GM18511 (cell line): ENCODE data around the gene FOSL2.

Experiments used
- ATAC-seq: cut with Tn5 transposase; IDR thresholded peaks from one replicate; pipeline ENCODE4 v1.9.1; 2021; ENCODE audit warnings: mild to moderate bottlenecking, moderate library complexity; ENCODE audit not compliant: unreplicated experiment

FOSL2 gene

GRCh38 chr2:28429636-28430376, 37.1 kb downstream of the FOSL2 start:
- no peak for ATAC-seq

- ATAC-seq = no peak
Measured at GRCh38 chr2:28430377-28430765, 37.7 kb downstream of the FOSL2 start.

- no peak for ATAC-seq
Measured at GRCh38 chr2:28430788-28431418, 38.2 kb downstream of the FOSL2 start.

DNA sequence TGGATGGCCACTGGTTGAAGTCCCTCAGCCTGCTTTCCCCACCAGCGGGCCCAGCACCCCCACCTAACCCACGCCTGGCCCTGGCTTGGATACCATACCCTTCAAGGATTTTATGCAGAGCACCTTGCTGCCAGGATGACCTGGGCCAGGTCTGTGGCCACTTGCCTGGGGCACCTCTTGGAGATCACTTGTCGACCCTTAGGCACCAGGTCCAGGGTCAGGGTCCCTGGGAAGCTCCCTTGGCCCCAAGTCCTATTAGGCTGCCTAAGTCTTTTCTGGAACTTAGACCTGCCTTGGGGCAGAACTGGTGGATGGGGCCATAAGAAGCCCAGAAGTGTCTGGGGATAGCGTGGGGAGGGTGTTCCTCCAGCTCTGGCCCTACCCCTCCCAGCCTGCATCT, 39.1 kb downstream of the FOSL2 start:
- no peak for ATAC-seq

- ATAC-seq = no peak
Measured at GRCh38 chr2:28432362-28432761, 39.7 kb downstream of the FOSL2 start.

GRCh38 chr2:28433215-28433614, 40.6 kb downstream of the FOSL2 start:
- ATAC-seq = no peak

DNA sequence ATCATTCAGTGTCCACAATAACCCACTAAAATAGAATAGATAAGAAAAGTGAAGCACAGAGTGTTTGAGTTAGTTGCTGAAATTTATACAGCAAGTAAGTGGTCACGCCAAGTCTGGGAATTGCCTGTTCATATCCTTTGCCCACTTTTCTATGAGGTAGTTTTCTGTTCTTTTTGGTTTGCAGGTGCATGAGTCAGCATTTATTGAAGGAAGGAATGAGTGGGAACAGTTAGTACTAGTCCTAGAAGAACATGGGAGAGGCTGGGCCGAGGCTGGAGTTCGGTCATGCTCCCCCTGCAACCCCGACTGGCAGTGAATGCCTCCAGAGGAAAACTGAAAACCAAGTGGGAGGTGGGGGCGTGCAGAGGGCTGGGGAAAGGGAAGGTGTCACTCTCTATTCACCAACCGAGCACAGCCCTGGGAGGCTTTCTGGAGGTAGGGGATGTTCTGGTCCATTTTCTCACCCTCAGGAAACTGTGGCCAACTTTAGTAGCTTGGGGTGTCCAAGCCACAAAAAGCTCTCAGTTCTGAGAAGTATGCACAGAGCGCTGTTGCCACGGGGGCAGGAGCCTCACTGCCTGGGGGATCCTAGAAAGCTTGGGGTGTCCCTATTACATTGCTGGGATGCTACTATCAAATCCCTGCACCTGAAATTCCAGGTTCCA, 41.4 kb downstream of the FOSL2 start:
- no peak for ATAC-seq

DNA sequence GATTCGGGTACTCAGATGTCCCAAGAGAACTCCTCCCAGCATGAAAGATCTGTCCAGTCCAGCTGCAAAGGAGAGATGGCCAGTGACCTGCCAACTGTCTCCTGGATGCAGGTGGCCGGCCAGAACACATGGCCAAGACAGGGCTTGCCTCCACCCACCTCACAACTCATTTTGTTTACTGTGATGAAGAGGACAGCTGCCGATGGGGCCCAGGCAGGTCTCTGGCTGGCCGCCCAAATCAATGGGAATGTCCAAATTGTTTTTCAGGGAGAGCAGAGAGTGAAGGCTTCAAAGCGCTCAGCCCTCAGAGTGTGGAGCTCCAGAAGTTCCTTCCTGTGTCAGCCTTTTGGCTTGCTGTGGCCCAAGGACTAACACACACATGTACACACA, 41.9 kb downstream of the FOSL2 start:
- no peak for ATAC-seq

DNA sequence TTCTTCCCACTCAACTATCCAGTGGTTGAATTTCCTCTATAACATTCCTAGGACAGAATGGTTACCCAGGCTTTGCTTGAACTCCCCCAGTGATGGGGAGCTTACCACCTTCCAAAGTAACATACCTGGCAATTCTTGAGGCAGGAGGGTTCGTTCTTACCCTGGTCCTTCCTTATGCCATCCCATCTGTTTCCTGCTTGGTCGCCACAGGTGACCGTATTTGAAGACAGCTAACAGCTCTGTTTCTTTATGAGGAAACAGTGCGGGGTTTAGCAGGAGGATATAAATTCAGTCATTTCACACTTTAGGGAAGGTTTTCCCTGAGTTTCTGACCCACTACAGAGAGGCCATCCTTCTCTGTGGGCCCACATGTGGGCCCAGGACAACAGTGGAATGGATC, 42.6 kb downstream of the FOSL2 start:
- ATAC-seq = no peak

GRCh38 chr2:28435814-28436351, 43.2 kb downstream of the FOSL2 start:
- ATAC-seq = no peak

DNA sequence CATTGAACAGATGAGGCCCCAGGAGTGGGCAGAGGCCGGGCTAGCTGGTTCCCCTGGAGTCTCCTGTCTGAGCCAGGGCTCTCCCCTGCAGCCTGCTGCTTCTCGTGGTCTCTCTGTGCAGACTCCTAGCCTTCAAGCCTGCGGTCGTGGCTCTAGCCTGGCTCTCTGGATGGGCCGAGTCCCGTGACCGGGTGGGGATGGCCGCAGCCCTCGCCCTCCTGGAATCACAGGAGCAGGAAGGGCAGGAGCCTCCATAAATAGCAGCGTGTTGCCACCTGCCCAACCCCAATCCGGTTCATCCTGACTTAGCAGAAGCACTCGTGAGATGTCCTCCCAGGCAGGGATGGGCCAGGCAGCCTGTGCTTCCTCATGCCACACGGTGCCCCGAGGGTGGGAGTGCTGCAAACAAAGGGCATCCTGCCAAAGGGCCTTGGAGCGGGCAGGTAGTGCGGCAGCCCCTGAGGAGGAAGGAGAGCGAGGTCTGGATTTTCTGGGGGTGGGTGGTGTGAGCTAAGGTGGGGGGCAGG, 43.9 kb downstream of the FOSL2 start:
- ATAC-seq = no peak

- ATAC-seq = no peak
Measured at GRCh38 chr2:28437149-28437835, 44.6 kb downstream of the FOSL2 start.

DNA sequence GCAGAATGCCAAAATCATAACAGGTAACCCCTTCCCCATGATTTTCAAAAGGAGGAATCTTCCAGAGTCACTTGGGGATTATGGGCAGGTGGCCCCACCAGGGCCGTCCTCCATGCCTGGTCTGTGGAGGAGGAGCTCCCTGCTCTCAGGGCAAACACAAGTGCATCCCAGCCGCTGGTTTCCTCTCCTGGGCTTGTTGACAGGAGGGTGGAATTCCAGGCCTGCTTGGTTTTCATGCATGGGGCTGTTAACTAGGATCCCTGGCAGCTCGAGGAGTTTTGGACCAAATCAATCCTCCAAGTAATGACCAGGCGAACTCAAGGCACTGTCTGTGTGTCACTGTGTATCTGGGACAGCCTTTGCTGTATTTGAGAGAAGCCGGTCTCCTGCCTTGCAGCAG, 45.3 kb downstream of the FOSL2 start:
- ATAC-seq = no peak

DNA sequence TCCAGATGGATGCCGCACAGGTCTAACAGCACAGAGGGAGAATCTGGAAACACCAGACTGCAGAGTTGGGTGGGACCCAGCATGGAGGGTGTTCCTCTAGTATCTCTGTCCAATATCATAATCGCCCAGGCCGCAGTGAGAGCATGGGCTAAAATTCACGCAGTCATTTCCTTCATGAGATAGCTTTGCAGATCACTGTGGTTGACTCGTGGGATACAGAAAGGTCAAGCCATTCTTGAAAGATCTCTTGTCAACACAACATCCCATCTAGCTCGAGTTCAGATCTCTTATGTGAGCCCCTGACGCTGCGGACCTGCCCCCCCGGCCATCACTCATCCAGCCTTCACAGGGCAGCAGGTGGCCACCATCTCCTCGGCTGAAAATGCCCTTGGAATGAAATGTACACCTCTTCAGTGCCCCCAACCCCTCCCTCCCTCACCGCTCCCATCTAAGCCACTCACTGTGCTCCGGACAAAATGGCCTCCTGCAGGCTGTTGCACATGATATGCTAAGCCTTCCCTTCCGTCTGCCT, 45.9 kb downstream of the FOSL2 start:
- no peak for ATAC-seq

DNA sequence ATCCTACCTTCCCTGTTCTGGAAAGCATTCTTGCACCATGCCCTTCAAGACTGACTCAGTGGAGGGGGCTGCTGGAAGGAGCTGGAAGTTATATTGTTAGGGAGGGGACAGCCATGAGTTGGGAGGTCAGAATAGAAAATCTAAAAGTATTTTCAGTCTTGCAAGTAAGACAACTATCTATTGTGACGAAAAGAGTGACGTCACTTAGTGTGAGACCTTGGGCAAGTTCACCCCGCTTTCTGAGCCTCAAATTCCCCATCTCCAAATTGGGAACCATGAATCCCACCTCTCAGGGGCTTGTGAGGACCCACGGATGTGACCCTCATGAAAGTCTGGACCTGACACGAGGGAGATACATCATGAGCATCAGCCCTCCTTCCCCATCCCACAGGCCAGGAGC, 46.5 kb downstream of the FOSL2 start:
- no peak for ATAC-seq

GRCh38 chr2:28439763-28440162, 47.1 kb downstream of the FOSL2 start:
- no peak for ATAC-seq

DNA sequence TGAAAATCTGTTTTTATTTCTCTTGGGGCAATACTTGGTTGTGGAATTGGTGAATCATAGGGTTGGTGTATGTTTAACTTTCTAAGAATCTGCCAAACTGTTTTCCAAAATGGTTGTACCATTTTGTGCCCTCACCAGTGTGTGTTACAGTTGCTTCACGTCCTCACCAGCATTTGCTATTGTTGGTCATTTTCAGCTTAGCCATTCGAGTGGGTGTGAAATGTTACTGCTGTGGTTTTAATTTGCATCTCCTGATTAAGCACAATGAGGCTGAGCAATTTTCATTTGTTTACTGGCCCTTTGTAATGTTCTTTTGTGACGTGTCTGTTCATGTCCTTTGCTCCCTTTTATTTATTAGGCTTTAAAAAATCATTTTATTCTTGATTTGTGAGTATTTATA, 49.7 kb downstream of the FOSL2 start:
- no peak for ATAC-seq

- no peak for ATAC-seq
Measured at GRCh38 chr2:28444956-28445355, 52.3 kb downstream of the FOSL2 start.

DNA sequence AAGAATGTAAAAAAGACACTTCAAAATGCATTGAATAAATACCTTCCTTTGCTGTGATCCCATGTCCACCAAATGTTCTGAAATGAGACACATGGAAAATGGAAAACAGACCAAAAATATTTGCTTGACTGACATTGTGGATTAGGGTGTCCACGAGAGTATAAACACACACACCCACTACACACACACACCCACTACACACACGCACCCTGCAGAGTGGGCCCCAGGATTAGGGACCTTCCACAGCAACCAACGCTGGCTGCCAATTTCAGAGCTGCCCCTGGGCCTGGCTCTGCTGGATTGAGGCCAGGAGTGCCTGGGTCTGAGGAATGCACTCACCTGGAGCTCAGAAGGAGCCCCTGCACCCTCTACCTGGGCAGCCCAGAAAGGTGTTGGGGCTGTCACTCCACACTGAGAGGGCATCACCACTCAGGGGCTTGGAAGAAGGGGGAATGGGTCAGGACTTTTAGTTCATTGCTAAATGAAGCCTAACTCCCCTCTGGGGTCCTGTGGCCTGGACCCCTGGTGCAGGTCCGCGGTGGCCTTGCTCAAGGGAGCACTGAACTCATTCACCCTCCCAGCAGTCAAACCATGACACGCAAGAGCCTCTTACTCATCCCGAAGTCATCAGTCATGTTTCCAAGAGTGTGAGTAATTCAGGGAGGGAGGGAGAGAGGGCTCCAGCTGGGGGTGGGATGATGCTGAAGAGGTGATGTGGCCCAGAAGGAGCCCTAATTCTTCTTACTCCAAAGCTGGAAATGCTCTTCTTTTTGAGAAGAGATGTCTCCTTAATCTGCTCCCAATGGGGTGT, 53.0 kb downstream of the FOSL2 start:
- no peak for ATAC-seq

- no peak for ATAC-seq
Measured at GRCh38 chr2:28446531-28446930, 53.9 kb downstream of the FOSL2 start.
